ENCODE data around the gene PCCA.

- TF ChIP-seq POLR2AphosphoS5 (IDR thresholded peaks at IDR 0.05; ENCODE audit: insufficient read depth in 1 of 2, low read depth in 1 of 2), result no peak
- TF ChIP-seq CTCF (IDR thresholded peaks at IDR 0.05), result no peak
- TF ChIP-seq POLR2A (IDR thresholded peaks at IDR 0.05), result no peak
These were observed 477.6 kb downstream of the PCCA start for GRCh38 chr13:100566543-100566942.

Measured in vagina (tissue), 2 donors.